Measurements from ENCODE around the gene HSDL1. TPM values are rescaled to one million over a fixed set of nuclear protein-coding genes. Genes with fewer than 3 reads are reported as not detected.

HSDL1 gene
- total and polyA plus RNA-seq, 2 donors (not counting 1 experiment from before 2014, with no cell fraction given) = 12.4 to 30.8 TPM

DNA sequence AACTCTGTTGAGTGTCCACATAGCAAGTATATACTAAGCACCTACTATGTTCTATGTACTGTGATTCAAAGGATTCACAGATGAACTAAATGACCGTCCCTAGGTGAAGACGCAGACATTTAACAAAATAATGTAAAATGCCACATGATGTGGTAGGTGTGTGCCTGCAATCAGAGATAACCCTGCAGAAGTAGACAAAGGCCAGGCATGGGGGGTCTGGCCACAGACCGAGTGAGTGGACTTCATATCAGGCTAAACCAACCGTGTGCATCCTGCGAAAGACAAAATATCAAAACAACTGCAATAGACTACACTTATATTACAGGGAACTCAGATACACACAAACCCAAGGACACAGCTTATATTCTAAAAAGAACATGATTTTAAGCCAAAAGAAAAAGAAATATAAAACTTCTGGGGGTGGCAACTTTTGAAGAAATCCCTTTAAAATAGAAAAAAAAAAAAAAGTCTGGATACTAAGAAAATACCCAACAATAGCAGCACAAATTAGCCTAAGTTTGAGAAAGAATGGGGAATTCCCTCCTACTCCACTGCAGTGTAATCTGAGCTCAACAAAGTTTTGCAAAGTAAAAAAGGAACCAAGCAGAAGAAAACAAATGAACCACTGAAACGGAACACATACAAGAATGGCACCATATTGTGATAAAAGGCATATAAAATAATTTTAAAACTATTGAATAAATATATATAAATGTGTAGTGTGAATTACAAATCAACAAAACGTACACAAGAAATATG, 12.3 kb downstream of the HSDL1 start:
- H3K4me3 Mint-ChIP-seq = peak overlapping the region; percentile 13
- POLR2A ChIA-PET = interaction anchor here (0.7 kb wide), 1 partner anchor 16 kb away, joined by 5 read pairs; the partner anchor contains the start of gene MBTPS1
- intact Hi-C loops (cut with micrococcal nuclease) = no loop called here
- peak overlapping the region; percentile 67 for H3K27ac Mint-ChIP-seq
- no peaks in the 10 kb centered on the region for H3K9me3 ChIP-seq (ENCODE audit: control extremely low read depth in 1 of 3, control insufficient read depth in 2 of 3, insufficient read depth in 1 of 3, low read length in 2 of 3)
- CTCF ChIA-PET = interaction anchor here (1.8 to 2.5 kb wide), 2 partner anchors 11 to 16 kb away, joined by 6 to 11 read pairs; partner anchors contain the start of gene MBTPS1
- peaks cover 20% of the 10 kb centered on the region for H3K4me1 Mint-ChIP-seq
- no peaks in the 10 kb centered on the region for H3K27me3 Mint-ChIP-seq
- peak overlapping the region in 1 of 2 donors; percentile 40 for H3K27ac ChIP-seq (ENCODE audit: low read length in 2 of 2)
- ATAC-seq (ENCODE audit: low read depth) (peak; percentile 53), DNase-seq (peak; percentile 32)
- H3K9ac ChIP-seq (ENCODE audit: low read length) = no peak overlapping the region
- H3K79me2 ChIP-seq (ENCODE audit: control insufficient read depth, insufficient read depth, low read length) = peaks cover 43% of the 10 kb centered on the region
- 40% methylated on average over 1 of the region's 7 CpGs for WGBS (ENCODE audit: insufficient coverage)
- peaks cover 9 to 16% of the 10 kb centered on the region in 2 donors for H3K4me1 ChIP-seq (ENCODE audit: control insufficient read depth in 2 of 2, insufficient read depth in 2 of 2, low read length in 2 of 2)
- no peak overlapping the region for H2AFZ ChIP-seq (ENCODE audit: insufficient read depth, low read depth, low read length, poor library complexity, severe bottlenecking)
- peak overlapping the region; percentile 37 for H3K4me2 ChIP-seq (replicated peaks; ENCODE audit: low read depth, low read length, poor library complexity, severe bottlenecking)
- no peaks in the 10 kb centered on the region for H3K27me3 ChIP-seq (replicated peaks in 1 of 4; ENCODE audit: control extremely low read depth in 1 of 4, control insufficient read depth in 3 of 4, insufficient read depth in 4 of 4, low read length in 3 of 4)
- no peak overlapping the region for H3K4me3 ChIP-seq (ENCODE audit: control extremely low read depth in 1 of 5, extremely low read depth in 1 of 5, insufficient read depth in 1 of 5, low read depth in 2 of 5, low read length in 4 of 5)
- peaks cover 3 to 16% of the 10 kb centered on the region in 2 experiments for H3K36me3 ChIP-seq (replicated peaks in 1 of 2; ENCODE audit: control extremely low read depth in 1 of 2, control insufficient read depth in 1 of 2, extremely low read depth in 1 of 2, insufficient read depth in 2 of 2, low read length in 1 of 2)
- H4K20me1 ChIP-seq (ENCODE audit: control insufficient read depth, insufficient read depth, low read length, poor library complexity, severe bottlenecking) = peaks cover 7% of the 10 kb centered on the region
- TF ChIP-seq, protein P1, sequence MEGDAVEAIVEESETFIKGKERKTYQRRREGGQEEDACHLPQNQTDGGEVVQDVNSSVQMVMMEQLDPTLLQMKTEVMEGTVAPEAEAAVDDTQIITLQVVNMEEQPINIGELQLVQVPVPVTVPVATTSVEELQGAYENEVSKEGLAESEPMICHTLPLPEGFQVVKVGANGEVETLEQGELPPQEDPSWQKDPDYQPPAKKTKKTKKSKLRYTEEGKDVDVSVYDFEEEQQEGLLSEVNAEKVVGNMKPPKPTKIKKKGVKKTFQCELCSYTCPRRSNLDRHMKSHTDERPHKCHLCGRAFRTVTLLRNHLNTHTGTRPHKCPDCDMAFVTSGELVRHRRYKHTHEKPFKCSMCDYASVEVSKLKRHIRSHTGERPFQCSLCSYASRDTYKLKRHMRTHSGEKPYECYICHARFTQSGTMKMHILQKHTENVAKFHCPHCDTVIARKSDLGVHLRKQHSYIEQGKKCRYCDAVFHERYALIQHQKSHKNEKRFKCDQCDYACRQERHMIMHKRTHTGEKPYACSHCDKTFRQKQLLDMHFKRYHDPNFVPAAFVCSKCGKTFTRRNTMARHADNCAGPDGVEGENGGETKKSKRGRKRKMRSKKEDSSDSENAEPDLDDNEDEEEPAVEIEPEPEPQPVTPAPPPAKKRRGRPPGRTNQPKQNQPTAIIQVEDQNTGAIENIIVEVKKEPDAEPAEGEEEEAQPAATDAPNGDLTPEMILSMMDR (IDR thresholded peaks at IDR 0.05) = no peak
- no peak for TF ChIP-seq EZH2 (IDR thresholded peaks at IDR 0.05; ENCODE audit: borderline replicate concordance, insufficient read depth, low read depth, low read length, poor library complexity, severe bottlenecking)
- H3K9me3 Mint-ChIP-seq (ENCODE audit: insufficient read depth) = no peaks in the 10 kb centered on the region

DNA sequence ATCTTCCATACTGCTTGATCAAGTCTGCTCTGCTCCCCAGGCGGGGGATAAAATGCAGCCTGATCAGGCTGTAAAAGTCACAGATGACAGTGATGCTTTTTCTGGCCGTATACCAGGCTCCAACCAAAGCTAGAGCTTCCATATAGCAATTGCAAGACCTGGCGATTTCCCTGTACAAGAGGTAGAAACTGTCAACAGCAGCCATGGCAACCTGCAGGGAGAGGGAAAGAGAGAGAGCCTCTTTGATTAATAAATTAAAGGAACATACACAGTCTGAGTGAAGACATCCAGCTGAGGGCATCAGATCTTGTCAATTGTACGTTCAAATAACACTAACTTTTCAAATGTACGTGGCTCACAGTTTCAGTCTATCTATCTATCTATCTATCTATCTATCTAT, 13.9 kb downstream of the HSDL1 start:
- no peaks in the 10 kb centered on the region for H4K20me1 ChIP-seq (ENCODE audit: control insufficient read depth, insufficient read depth, low read length, poor library complexity, severe bottlenecking)
- DNase-seq = no peak
- peaks cover 3 to 16% of the 10 kb centered on the region in 2 experiments for H3K36me3 ChIP-seq (replicated peaks in 1 of 2; ENCODE audit: control extremely low read depth in 1 of 2, control insufficient read depth in 1 of 2, extremely low read depth in 1 of 2, insufficient read depth in 2 of 2, low read length in 1 of 2)
- Mint-ChIP-seq H3K4me1 (peaks cover 20% of the 10 kb centered on the region), H3K9me3 (ENCODE audit: insufficient read depth) (no peaks in the 10 kb centered on the region), H3K27me3 (no peaks in the 10 kb centered on the region), H3K27ac (no peak overlapping the region), H3K4me3 (no peak overlapping the region)
- no peak overlapping the region for H3K27ac ChIP-seq (ENCODE audit: low read length in 2 of 2)
- no peak overlapping the region for H3K4me2 ChIP-seq (replicated peaks; ENCODE audit: low read depth, low read length, poor library complexity, severe bottlenecking)
- H3K4me3 ChIP-seq (ENCODE audit: control extremely low read depth in 1 of 5, extremely low read depth in 1 of 5, insufficient read depth in 1 of 5, low read depth in 2 of 5, low read length in 4 of 5) = no peak overlapping the region
- WGBS (ENCODE audit: insufficient coverage) = 90% methylated on average over 3 of the region's 5 CpGs
- H2AFZ ChIP-seq (ENCODE audit: insufficient read depth, low read depth, low read length, poor library complexity, severe bottlenecking) = no peak overlapping the region
- H3K4me1 ChIP-seq (ENCODE audit: control insufficient read depth in 2 of 2, insufficient read depth in 2 of 2, low read length in 2 of 2) = peaks cover 9 to 16% of the 10 kb centered on the region in 2 donors
- no peak overlapping the region for H3K9ac ChIP-seq (ENCODE audit: low read length)
- intact Hi-C loops (cut with micrococcal nuclease) = no loop called here
- peaks cover 27% of the 10 kb centered on the region for H3K79me2 ChIP-seq (ENCODE audit: control insufficient read depth, insufficient read depth, low read length)
- ChIA-PET POLR2A (interaction anchor here (1.5 kb wide), 1 partner anchor 14 kb away, joined by 3 read pairs; the partner anchor contains the start of gene MBTPS1), CTCF (no interaction called here)
- no peak for TF ChIP-seq EZH2 (IDR thresholded peaks at IDR 0.05; ENCODE audit: borderline replicate concordance, insufficient read depth, low read depth, low read length, poor library complexity, severe bottlenecking)
- TF ChIP-seq, protein P1 (IDR thresholded peaks at IDR 0.05) = no peak
- no peak for ATAC-seq (ENCODE audit: low read depth)
- no peaks in the 10 kb centered on the region for H3K27me3 ChIP-seq (replicated peaks in 1 of 4; ENCODE audit: control extremely low read depth in 1 of 4, control insufficient read depth in 3 of 4, insufficient read depth in 4 of 4, low read length in 3 of 4)
- no peaks in the 10 kb centered on the region for H3K9me3 ChIP-seq (ENCODE audit: control extremely low read depth in 1 of 3, control insufficient read depth in 2 of 3, insufficient read depth in 1 of 3, low read length in 2 of 3)

Data from B cell (primary cell).